Kidney (tissue), 14 donors: Measurements from ENCODE around the gene LRP10. TPM values are rescaled to one million over a fixed set of nuclear protein-coding genes. Genes with fewer than 3 reads are reported as not detected.

Experiments used
- DNase-seq, 5 donors: peaks; one replicate each; pipeline ENCODE4 v3.0.0-alpha.2; 2013 to 2020
- FAIRE-seq: peaks from 2 replicates; lab custom pipeline; 2012; peaks lifted over from hg19 to GRCh38; lab: Jason Lieb, UNC
- H3K27ac ChIP-seq, 2 donors: one replicate each; pipeline ENCODE4 v1.7.0; 2013; ENCODE audit warnings: low read depth in 2 of 2, low read length in 2 of 2, inconsistent platforms in 1 of 2
- H3K27me3 ChIP-seq: one replicate; pipeline ENCODE4 v1.7.1; 2013; ENCODE audit warnings: low read length, inconsistent platforms; ENCODE audit not compliant: control insufficient read depth, insufficient read depth
- H3K36me3 ChIP-seq, 3 donors: one replicate each; pipeline versions ENCODE4 v1.7.0 to v1.7.1; 2013; ENCODE audit warnings: low read length in 3 of 3, control low read depth in 1 of 3, inconsistent platforms in 1 of 3; ENCODE audit not compliant: insufficient read depth in 3 of 3, control insufficient read depth in 2 of 3
- H3K4me1 ChIP-seq, 3 donors: one replicate each; pipeline versions ENCODE4 v1.7.0 to v1.7.1; 2013; ENCODE audit warnings: low read length in 3 of 3, inconsistent platforms in 1 of 3, low read depth in 1 of 3; ENCODE audit not compliant: control insufficient read depth in 2 of 3, insufficient read depth in 2 of 3
- H3K4me3 ChIP-seq, 3 donors: one replicate each; pipeline versions ENCODE4 v1.7.0 to v1.8.1; 2013; ENCODE audit warnings: low read length in 3 of 3, control low read depth in 1 of 3, inconsistent platforms in 1 of 3
- H3K9ac ChIP-seq, 3 donors: one replicate each; pipeline versions ENCODE4 v1.7.0 to v1.7.1; 2013; ENCODE audit warnings: low read length in 3 of 3, control low read depth in 1 of 3, inconsistent platforms in 1 of 3
- H3K9me3 ChIP-seq, 3 donors: one replicate each; pipeline versions ENCODE4 v1.7.0 to v1.7.1; 2013; ENCODE audit warnings: low read length in 3 of 3, control low read depth in 1 of 3, inconsistent platforms in 1 of 3; ENCODE audit not compliant: control insufficient read depth in 2 of 3, insufficient read depth in 1 of 3
- CTCF ChIP-seq: IDR thresholded peaks from 3 replicates; pipeline ENCODE4 v1.5.1; 2012; ENCODE audit warnings: mild to moderate bottlenecking, moderate library complexity, borderline replicate concordance; ENCODE audit not compliant: insufficient read depth; ENCODE audit errors: extremely low read depth
- intact Hi-C: fragments of 100-400 bp; cut with DNase I; formaldehyde crosslinking; loops from one replicate; pipeline ENCODE4 v1.11.1; 2022
- polyA plus RNA-seq: library from polyadenylated mRNA; stranded (reverse); fragments of 350-450 nt; fragmentation: Illumina TruSeq; extraction: RNeasy Lipid Tissue Mini Kit (QIAGEN cat#74804); gene quantifications from one replicate; pipeline ENCODE4 v1.2.3, GENCODE V29; 2014; ENCODE audit warnings: low read depth, low replicate concordance; ENCODE audit not compliant: insufficient read depth
- total RNA-seq: library from RNA; stranded (reverse); fragmentation: NEBNext Ultra II Directional; extraction: Animal tissue kit (Norgen Biotek cat#: 25700); gene quantifications from one replicate; pipeline ENCODE4 v1.2.1, GENCODE V29; 2021
- donor health status: control.
- donor health status: control.
- donor health status: control.
- donor health status: control.
- donor health status: control.
- donor health status: DM: yes; HTN: yes; CAD: no.
- donor health status: Normal renal cell carcinoma (clear cell type).

The LRP10 gene
- total and polyA plus RNA-seq, 2 donors from 2014 or later = 74.7 to 207 TPM

GRCh38 chr14:22830443-22831010, 41.0 kb upstream of the LRP10 start:
- peaks cover 0 to 11% (median 4%) of the 10 kb centered on the region in 3 donors for H3K36me3 ChIP-seq
- TF ChIP-seq CTCF = no peak
- intact Hi-C loops = no loop called here
- FAIRE-seq (no peak), DNase-seq (no peak)
- peak overlapping the region in 2 of 3 donors; percentile 88 to 93 for H3K9ac ChIP-seq
- no peaks in the 10 kb centered on the region for H3K27me3 ChIP-seq
- H3K9me3 ChIP-seq = no peaks in the 10 kb centered on the region
- no peak overlapping the region for H3K27ac ChIP-seq
- peaks cover 0 to 5% (median 0%) of the 10 kb centered on the region in 3 donors for H3K4me1 ChIP-seq
- H3K4me3 ChIP-seq = peak overlapping the region; percentile 66 to 97 (median 83)

GRCh38 chr14:22835505-22835904, 36.0 kb upstream of the LRP10 start:
- H3K9me3 ChIP-seq = no peaks in the 10 kb centered on the region
- no peak overlapping the region for H3K9ac ChIP-seq
- peaks cover 0 to 11% (median 4%) of the 10 kb centered on the region in 3 donors for H3K36me3 ChIP-seq
- FAIRE-seq = no peak
- no peaks in the 10 kb centered on the region for H3K27me3 ChIP-seq
- H3K4me1 ChIP-seq = peaks cover 0 to 3% (median 3%) of the 10 kb centered on the region in 3 donors
- no peak for DNase-seq
- H3K4me3 ChIP-seq = no peak overlapping the region
- TF ChIP-seq CTCF = no peak
- no peak overlapping the region for H3K27ac ChIP-seq
- intact Hi-C loops = no loop called here

- no peak for FAIRE-seq
- DNase-seq = peak; percentile 89 to 96 (median 90)
- intact Hi-C loops = no loop called here
Observed at GRCh38 chr14:22836301-22837113, 35.0 kb upstream of the LRP10 start, which contains the start of gene MMP14. Gene MMP14 (plus strand): TSS chr14:22836585. CDS start chr14:22836818, 233 bp downstream.

More at GRCh38 chr14:22836301-22837113, 35.0 kb upstream of the LRP10 start, which contains the start of gene MMP14:
- H3K36me3 ChIP-seq = peaks cover 2 to 13% (median 6%) of the 10 kb centered on the region in 3 donors
- no peaks in the 10 kb centered on the region for H3K9me3 ChIP-seq
- peak; percentile 17 for TF ChIP-seq CTCF
- H3K4me1 ChIP-seq = peaks cover 0 to 3% (median 0%) of the 10 kb centered on the region in 3 donors
- peak within 1 kb of the TSS; percentile 74 to 94 (median 86) for H3K9ac ChIP-seq
- H3K27ac ChIP-seq = peak within 1 kb of the TSS; percentile 85 to 92
- no peaks in the 10 kb centered on the region for H3K27me3 ChIP-seq
- peak within 1 kb of the TSS; percentile 85 to 92 (median 88) for H3K4me3 ChIP-seq
